Nucleus accumbens (tissue), 56 donors: ENCODE data around the gene SLC39A8.

Experiments
- DNase-seq, 56 donors: peaks; one replicate each; lab custom pipeline; 2025; lab: John Stamatoyannopoulos, UW

The SLC39A8 gene

DNA sequence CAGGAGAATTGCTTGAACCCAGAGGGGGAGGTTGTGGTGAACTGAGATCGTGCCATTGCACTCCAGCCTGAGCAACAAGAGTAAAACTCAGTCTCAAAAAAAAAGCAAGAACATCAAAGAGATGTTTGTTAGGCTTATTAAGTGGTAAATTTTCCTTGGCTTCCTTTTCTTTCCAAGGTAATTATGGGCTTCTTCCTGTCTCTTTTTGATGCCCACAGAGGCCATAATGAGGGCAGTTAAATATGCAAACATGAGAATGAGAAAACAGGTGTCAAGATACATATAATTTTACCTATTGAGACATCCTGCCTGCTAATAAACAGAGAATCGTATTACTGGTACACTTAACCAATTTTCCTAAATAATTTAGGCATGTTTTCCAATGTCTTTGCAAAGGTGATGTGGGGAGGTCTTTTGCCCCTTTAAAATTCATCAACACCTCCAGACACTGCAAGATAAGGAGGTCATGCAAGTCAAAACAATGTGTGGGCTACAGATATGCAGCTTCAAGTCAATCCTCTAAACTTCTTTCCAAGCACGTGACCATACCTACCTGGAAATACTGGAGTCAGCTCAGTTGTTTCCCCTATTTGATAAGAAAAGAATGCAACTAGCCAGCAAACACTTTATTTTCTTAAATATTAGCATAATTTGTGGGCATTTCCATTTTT is 2.7 kb downstream of the SLC39A8 start:
- no peak for DNase-seq

DNA sequence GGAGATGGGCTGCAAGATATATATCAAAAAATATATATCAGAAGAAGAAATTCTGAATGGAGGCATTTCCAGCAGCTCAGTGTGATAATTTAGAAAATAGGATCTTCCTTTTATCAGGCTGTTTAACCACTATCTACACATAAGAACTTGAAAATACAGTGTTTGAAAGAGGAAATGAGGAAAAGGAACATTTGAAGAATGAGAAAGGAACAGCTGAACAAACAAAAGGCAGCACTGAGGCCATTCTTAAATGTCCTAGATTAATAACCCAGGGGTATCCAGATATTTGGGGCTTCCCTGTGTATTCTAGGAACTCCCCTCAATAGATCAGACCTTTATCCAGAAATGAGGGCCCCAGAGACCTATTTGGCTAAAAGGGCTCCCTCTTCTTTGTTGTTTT is 4.1 kb downstream of the SLC39A8 start:
- DNase-seq = no peak

DNA sequence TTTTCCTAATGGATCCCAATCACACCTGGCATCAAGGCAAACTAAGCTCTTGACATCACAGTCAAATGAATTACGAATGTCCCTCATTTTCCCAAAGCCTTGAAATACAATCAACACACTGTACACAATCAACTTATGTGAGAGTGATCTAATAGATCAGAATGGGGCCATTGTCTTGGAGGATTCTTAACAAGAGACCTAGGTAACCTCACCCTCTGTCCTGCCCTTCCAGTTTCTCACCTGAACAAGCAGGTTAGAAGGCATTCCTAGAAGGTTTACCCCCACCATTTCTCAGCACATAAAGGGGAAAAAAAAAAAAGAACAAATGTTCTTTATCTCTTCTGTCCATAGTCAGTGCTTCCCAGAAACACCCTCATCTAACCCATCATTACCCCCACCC is 6.3 kb downstream of the SLC39A8 start:
- DNase-seq = no peak

DNA sequence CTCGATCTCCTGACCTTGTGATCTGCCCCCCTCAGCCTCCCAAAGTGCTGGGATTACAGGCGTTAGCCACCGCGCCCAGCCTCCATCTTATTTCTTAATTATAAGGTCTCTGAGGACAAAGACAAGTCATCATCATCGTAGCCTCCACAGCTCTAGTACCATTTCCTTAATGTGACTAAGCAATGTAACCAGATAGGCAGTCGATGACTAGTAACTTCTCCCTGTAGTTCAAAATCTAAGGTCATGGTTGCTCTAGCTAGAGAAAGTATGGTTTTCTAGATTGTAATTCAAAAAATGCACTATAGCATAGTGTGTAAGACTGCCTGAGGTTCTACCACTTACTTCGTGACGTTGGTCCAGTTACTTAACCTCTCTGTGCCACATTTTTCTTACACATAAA is 6.9 kb downstream of the SLC39A8 start:
- no peak for DNase-seq

DNA sequence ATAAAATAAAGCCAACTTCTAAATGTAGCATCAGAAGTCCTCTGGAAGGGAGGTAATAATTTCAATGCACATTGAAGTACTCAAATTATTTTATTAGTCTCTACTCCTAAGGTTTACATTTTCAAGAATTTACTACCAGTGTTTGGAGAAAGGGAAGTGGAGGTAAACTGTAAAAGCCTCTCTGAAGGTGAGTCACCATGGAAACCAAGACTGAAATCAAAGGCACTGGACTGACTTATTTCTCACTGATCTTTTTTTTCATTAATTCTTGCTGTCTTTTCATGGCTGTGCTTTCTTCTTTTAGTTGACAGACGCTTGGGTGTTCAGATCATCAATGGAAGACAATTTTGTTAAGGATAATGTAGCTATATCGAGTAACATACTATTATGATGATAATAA is 9.7 kb downstream of the SLC39A8 start:
- no peak for DNase-seq

DNA sequence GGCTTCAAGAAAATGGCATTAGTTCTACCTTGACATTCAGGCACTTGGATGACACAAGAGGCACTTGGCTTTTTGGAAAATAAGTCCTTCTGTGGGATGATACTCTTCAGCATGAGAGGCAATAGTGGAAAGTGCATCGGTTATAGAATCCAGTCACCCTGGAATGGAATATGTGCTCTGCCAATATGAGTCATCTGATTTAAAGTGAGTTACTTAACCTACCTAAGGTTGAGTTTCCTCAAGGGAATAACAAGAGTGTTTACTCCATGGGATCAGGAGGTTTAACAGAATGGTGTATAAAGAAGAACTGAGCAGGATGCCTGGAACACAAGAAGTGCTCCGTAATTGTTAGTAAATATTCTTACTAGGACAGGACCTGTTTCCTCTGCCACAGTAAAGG is 10.7 kb downstream of the SLC39A8 start:
- DNase-seq = no peak

DNA sequence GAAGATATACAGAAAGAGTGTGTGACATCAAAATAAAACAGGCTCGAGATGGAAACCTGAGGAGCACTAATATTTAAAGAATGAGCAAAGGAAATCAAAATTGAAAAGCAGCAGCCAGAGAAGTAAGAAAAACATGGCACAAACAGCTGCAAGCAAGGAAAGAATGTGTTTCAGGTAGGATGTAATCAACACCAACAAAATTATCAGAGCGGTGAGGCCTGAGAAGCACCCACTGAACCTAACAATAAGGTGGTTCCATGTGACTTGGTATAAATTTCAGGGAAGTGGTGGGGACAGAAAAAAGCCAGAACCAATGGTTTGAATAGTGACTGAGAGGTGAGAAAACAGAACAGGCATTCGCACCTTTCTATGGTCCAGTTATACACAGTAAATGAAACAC is 11.5 kb downstream of the SLC39A8 start:
- DNase-seq = no peak

DNA sequence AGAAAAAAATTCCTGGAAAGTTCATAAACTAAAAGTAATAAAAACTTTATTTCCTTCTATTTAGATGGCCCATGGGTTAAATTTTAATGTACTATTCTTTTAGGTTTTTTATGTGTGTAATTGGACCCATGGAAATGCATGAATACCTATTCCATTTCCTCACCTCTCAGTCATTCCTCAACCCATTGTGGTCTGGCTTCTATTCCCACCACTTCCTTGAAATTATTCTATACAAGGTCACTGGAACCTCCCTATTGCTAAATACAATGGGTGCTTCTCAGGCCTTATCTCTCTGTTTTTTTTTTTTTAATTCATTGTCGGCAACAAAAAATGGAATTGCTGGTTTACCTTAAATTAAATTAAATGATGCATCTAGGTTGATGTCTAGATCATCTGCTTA is 17.2 kb downstream of the SLC39A8 start:
- no peak for DNase-seq

DNA sequence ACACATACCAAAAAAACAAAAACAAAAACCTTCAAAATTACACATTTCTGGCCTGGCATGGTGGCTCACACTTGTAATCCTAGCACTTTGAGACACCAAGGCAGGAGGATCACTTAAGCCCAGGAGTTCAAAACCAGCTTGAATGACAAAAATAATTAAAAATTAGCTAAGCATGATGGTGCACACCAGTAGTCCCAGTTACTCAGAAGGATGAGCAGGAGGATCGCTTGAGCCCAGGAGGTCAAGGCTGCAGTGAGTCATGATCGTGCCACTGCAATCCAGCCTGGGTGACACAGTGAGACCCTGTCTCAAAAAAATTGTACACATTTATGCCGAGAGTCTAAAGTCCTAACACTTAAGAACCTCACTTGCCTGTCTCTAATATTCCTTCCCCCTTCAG is 18.3 kb downstream of the SLC39A8 start:
- DNase-seq = no peak

DNA sequence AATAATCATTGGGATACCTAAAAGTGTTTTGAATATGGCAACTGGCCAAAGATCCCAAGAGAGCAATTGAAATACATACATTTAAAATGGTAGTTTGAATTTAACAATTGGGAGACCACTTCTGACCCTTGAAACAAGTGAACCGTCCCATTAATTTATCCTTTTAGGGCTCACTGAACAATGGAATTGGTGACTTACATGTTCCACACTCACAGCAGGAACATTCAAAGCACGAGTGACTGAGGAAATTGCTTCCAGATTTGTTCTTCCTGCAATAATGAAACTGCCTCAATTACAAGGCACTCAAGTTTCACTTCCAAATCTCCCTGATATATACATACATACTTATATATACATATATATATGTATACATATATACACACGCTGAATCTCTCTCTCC is 20.6 kb downstream of the SLC39A8 start:
- no peak for DNase-seq

DNA sequence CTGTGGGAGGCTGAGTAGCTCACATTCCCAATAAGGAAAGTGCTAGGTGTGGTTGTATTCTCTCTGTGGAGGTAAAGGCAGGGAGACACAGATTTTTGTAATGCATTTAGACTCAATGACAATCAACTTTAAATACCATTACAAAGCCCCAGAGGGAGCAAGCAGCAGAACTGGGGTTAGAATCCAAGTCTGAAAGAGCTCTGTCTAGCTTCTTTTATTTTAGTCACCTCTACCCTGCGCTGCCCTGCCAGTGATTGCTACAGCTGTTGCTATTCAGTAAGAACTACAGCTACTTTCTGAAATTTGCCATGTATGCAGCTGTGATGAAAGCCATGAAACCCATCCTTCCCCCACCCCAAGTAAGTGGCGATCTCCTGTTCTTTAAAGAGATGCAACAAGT is 22.5 kb downstream of the SLC39A8 start:
- no peak for DNase-seq

DNA sequence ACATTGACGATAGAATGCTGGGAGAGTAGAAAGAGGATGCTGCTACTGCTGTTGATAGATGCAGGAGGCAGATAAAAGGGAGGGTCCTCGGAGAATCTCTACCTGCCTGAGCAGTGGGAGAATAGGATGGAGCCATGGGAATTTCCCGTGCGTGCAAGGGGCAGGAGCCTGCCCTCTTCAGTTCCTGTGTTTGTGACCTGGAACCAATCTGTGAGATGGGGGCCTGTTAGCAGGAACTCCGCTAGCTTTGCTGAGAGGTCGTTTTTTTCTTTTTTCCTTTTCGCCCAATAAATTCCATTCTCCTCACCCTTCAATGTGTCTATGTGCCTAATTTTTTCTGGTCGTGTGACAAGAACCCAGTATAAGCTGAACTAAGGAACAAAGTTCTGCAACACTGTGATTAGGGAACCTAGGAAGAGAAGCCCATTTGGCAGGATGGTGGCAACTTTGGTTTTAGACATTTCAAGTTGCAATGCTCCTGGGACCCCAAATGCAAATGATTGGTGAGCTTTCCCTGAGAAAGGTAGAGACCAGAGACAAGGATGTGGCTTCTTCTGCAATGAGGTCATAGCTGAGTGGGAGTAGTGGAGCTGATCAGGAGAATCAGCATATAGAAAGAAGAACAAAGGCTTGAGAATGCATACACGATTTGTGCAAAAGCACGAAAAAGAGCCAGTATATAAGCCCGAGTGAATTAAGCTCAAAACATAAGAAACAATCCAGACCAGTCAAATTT is 23.9 kb downstream of the SLC39A8 start:
- DNase-seq = no peak

DNA sequence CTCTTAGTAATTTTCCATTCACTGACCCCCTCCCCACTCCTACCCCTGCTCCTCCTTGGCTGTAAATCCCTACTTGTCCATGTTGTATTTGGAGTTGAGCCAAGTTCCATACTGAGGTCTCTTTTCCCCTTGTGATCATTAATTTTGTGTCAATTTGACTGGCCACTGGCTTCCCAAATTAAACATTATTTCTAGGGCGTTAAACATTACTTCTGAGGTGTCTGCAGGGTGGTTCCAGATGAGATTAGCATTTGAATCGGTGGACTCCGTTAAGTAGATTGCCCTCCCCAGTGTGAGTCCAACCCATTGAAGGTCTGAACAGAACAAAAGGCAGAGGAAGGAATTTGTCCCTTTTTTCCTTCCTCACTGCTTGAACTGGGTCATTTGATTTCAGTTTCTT is 25.7 kb downstream of the SLC39A8 start:
- no peak for DNase-seq

DNA sequence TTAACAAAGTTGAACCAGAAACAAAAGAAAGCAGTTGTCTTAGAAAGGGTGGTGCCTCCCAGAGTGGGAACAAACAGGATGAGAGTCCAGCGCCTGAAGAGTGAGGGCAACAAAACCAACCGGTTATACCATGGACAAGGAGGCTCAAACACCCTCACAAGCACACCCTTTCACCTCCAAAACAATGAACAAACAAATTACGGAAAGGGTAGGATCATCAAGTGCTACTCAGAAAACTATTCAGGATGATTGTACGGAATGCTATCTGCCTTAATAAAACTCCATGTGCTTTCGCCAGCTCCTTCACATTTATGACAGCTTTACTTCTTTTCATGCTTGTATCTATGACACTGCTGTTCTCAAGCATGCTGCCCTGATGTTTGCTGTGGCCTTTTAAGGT is 26.8 kb downstream of the SLC39A8 start:
- no peak for DNase-seq

DNA sequence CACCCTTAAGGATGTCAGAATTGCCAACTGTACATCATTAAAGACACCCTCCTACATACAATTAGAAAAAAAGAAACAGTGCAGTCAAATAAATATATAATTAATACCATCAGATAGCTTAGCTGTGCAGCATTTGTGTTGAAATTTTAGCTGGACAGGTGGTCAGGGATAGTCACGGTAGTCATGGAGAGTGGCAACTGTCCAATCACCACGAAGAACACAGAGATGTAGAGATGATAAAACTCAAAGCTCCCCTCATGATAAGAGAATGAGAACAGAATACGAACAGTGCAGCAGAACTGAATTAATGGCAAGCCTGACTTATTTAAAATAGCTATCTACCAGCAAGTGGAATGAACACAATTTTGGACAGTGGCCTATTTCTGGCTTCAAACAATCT is 27.2 kb downstream of the SLC39A8 start:
- no peak for DNase-seq

DNA sequence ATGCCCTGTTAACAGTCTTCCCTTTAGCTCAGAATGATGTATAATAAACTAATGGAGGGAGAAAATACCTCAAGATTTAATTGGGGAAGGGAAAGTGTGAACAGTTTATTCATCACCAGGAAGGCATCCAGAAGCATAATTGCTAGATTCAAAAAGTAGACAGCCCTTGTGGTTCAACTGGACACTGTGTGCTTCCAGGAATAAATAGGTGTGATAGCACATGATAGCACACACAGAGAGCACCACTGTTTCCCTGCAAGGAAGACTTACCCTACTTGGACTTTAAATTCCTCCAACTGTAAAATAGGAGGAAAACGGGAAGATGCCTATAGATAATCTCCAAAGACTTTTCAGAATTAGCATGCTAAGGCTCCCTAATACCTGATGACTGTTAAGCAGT is 27.8 kb downstream of the SLC39A8 start:
- DNase-seq = no peak

DNA sequence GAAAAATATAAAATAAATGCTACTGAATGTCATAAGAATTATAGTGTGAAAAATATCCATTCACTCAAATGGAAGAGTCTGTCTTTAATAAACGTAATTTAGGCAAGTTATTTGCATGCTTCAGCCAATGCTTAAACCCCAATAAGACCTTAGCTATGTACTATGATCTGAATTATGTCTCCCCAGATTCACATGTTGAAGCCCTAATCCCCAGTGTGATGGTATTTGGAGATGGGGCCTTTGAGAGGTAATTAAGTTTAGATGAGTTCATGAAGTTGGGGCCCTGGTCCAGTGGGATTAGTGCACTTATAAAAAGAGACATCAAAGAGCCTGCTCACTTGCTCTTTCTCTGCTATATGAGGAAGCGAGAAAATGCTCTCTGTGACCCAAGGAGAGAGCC is 28.7 kb downstream of the SLC39A8 start:
- no peak for DNase-seq

DNA sequence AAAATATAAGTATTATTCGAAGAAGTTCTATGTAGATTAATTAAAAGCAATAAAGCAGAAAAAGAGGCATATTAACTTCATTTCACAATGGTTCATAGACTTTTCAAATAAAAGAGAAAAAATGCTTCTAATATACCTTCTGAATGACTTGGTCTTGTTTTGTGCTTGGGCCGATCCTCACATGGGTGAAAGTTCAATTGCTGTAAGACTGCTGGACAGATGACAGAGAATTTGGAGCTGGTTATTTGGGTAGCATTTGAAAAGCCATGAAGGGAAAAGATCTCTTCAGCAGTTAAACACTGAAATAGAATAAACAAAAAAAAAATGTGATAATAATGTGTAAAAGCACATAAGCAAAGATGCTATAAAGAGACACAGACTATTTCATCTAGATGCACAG is 29.8 kb downstream of the SLC39A8 start:
- DNase-seq = no peak

DNA sequence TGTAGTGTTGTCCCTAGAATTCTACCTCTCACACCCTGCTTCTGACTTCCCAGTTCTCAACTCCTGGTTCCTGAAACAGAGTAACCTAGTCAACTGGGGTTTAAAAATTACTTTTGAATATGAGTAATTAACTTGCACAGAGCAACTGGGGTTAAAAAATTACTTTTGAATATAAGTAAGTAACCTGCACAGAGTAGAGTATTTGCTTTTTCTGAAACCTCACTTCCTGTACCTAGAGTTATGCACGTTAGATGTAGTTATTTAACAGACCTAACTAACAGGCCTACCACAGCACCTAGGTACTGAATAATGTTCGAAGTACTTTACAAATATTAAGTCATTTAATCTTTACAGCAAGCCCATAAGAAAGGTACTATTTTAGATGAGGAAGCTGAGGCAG is 32.9 kb downstream of the SLC39A8 start:
- no peak for DNase-seq

DNA sequence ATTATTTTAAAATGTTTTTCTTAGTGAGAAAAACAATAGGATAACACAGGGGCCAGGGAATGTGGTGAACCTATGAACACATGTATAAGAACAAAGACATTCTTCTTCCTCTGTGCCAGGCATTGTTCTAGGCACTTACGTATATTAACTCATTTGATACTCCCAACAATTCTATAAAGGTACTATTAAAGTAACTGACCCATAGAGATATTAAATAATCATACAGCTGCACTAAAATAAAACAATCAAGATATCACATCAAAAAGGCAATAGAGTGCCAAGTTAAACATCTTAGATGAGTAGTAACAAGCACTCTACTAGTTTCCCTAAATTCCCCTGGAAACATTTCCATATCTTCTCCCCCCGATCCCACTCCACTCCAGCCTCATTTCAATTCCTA is 33.4 kb downstream of the SLC39A8 start:
- DNase-seq = no peak

DNA sequence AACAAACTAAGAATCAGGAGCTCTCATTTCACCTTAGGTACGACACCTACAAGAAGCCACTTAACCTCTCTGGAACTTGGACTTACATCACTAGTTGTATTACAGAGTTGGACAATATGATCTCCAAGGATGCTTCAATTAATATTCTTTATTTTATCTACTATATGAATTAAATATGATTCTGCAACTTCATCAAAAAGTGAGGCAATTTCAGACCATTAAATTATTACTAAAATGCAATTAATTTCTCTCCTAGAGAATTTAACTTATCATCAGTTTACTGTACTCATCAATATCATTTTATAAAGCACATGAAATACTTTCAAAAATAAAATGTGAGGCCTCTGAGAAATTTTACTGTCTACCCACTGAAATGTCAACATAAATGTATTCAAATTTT is 33.9 kb downstream of the SLC39A8 start:
- no peak for DNase-seq

DNA sequence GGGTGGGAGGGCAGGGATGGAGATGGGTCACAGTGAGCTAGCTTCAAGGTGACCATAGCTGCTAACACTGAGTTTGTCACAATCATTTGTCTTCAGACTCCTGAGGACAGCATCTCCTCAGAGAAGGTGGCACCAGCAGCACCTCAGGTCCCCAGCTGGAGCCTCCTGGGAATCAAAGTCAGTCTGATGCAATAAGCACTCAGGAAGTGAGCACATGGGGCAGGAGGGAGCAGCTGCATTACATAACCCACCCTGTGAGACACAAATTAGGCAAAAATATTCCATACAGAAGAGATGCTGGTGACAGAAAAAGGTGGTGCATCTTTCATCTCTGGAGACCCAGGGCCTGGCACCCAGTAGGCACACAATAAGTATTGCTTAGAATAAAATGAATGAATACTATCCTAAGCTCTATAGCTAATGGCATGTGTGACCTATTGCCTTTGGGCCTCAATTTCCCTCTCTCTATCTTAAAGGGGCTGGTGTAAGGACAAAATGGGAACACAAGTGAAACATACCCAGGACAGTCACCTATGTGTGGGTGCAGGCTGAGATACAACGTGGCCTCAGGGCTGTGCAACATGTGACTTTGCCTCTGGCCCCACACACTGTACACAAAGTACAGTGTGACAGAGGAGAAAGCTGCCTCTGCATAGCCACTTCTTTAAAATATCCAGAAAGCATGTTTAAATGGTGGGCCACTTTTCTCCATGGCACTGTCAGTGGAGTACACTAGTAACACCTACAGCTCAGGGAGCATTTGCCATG is 37.1 kb downstream of the SLC39A8 start:
- no peak for DNase-seq
